ENCODE measurements around the gene LSM4. TPM values are rescaled to one million over a fixed set of nuclear protein-coding genes. Genes with fewer than 3 reads are reported as not detected.

LSM4 gene
- total and polyA plus RNA-seq, 2 of the 13 experiments (the other 11 are each of a cell fraction or from before 2014, with no cell fraction given), result 65.8 to 166 TPM

DNA sequence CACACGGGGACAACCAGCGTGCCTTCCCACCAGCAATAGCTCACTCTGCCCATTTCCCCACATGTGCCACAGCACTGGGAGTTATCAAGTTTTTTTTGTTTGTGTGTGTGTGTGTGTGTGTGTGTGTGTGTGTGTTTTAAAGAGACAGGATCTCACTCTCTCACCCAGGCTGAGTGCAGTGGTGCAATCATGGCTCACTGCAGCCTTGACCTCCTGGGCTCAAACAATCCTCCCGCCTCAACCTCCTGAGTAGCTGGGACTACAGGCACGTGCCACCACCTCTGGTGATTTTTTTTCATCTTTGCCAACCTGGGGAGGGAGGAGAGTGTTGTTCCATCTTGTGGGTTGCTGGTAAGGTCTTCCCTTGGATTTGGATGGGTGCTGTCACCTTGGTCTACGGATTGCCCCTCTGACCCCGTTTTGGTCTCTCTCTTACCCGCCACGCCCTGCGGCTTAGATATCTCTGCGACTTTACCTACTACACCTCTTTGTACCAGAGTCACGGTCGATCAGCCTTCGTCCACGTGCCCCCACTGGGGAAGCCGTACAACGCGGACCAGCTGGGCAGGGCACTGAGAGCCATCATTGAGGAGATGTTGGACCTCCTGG lies 40.2 kb upstream of the LSM4 start (continued):
- peak; percentile 94 for TF ChIP-seq ZNF362 (CRISPR knock-in tag; IDR thresholded peaks at IDR 0.05; ENCODE audit: borderline replicate concordance)
- TF ChIP-seq BCL6 (CRISPR knock-in tag; IDR thresholded peaks at IDR 0.05), result 0 out of 2 replicates have a peak, but pooled peaks have one; percentile 15
- peak; percentile 82 for TF ChIP-seq MED8 (CRISPR knock-in tag; IDR thresholded peaks at IDR 0.05; ENCODE audit: insufficient replicate concordance)
- TF ChIP-seq MAX (IDR thresholded peaks at IDR 0.05), result peak; percentile 63; the same call in 1 of the 2 replicates
- 0 out of 2 replicates have a peak, but pooled peaks have one; percentile 19 for TF ChIP-seq THAP11 (CRISPR knock-in tag; IDR thresholded peaks at IDR 0.05)
- TF ChIP-seq ZNF746 (CRISPR knock-in tag; IDR thresholded peaks at IDR 0.05), result peak; percentile 46; the same call in 1 of the 2 replicates
- peak; percentile 66 for TF ChIP-seq NCOA2 (CRISPR knock-in tag; IDR thresholded peaks at IDR 0.05)
- TF ChIP-seq ZBED4 (CRISPR knock-in tag; IDR thresholded peaks at IDR 0.05; ENCODE audit: borderline replicate concordance), result no peak
- TF ChIP-seq HNF4G (IDR thresholded peaks at IDR 0.05; ENCODE audit: borderline replicate concordance, low read depth, low read length), result no peak
- no peak for TF ChIP-seq HNF4G (CRISPR knock-in tag; IDR thresholded peaks at IDR 0.05; ENCODE audit: borderline replicate concordance, low read depth)
- TF ChIP-seq, protein P1, sequence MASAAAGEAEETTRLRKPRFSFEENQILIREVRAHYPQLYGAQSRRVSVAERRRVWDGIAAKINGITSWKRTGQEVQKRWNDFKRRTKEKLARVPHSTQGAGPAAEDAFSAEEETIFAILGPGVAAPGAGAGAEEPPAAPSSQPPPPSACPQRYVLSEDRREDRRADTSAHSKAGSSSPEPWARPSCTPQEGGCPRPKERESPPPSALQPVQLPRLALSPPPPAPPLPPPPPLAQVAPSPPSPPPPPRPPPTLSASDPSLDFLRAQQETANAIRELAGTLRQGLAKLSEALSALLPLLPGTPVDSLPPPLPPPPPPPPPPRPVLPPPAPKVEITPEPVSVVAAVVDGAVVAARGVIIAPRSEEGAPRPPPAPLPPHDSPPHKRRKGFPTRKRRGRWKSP (CRISPR knock-in tag; IDR thresholded peaks at IDR 0.05), result no peak
- TF ChIP-seq DDIT3 (CRISPR knock-in tag; IDR thresholded peaks at IDR 0.05), result no peak
- TF ChIP-seq RXRB (CRISPR knock-in tag; IDR thresholded peaks at IDR 0.05; ENCODE audit: borderline replicate concordance), result peak; percentile 39; the same call in 1 of the 2 replicates
- peak; percentile 33; the same call in 1 of the 2 replicates for TF ChIP-seq MYC (CRISPR knock-in tag; IDR thresholded peaks at IDR 0.05; ENCODE audit: borderline replicate concordance)
- peak; percentile 31; the same call in 1 of the 2 replicates for TF ChIP-seq NFKB2 (CRISPR knock-in tag; IDR thresholded peaks at IDR 0.05; ENCODE audit: borderline replicate concordance)
- peak; percentile 69; the same call in 1 of the 2 replicates for TF ChIP-seq HDAC2 (CRISPR knock-in tag; IDR thresholded peaks at IDR 0.05)
- TF ChIP-seq KLF16 (CRISPR knock-in tag; IDR thresholded peaks at IDR 0.05), result 0 out of 4 replicates have a peak, but pooled peaks of 1 of the 2 experiments have one; percentile 36
- peak; percentile 53 for TF ChIP-seq ARID4A (CRISPR knock-in tag; IDR thresholded peaks at IDR 0.05; ENCODE audit: borderline replicate concordance)
